Astrocyte of the cerebellum (primary cell): Measurements from ENCODE around the gene COPZ2.
"Not testable (repeated sequence)": the region's sequence is repeated elsewhere in the genome, so short reads cannot be mapped to it uniquely, and the experiment has no call there.

Experiments
- DNase-seq: peaks from one replicate; pipeline ENCODE4 v3.0.0-alpha.2; 2011; ENCODE audit warnings: low read depth
- H3K4me3 ChIP-seq: 2 replicates; pipeline ENCODE4 v1.5.1; 2011; ENCODE audit warnings: mild to moderate bottlenecking, low read depth, low read length, moderate library complexity
- in situ Hi-C: cut with HindIII; loops from 2 replicates; pipeline ENCODE4 v1.10.0; 2017; ENCODE audit warnings: low sequenced_read_pairs
- TF ChIP-seq, protein P1 (sequence below): IDR thresholded peaks from 2 replicates; pipeline ENCODE4 v1.5.1; 2012; ENCODE audit warnings: low read length, low read depth, moderate library complexity, mild to moderate bottlenecking; ENCODE audit errors: missing control alignments

The COPZ2 gene

DNA sequence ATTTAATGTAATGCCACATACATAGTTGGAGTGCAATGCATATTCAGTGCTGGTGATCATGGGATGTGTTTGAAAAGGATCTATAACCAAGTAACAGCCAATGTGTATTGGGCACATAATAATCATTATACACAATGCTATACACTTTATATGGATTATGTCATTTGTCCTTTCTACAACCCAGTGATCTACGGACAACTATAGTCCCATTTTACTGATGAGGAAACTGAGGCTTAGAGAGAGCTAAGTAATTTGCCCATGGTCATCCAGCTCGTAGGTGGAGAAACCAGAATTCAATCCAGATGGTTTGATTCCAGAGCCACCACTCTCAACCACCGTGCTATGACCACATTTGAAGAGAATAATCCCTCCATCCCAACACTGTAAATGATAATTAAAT lies 27.4 kb downstream of the COPZ2 start:
- no peak for DNase-seq
- TF ChIP-seq, protein P1, sequence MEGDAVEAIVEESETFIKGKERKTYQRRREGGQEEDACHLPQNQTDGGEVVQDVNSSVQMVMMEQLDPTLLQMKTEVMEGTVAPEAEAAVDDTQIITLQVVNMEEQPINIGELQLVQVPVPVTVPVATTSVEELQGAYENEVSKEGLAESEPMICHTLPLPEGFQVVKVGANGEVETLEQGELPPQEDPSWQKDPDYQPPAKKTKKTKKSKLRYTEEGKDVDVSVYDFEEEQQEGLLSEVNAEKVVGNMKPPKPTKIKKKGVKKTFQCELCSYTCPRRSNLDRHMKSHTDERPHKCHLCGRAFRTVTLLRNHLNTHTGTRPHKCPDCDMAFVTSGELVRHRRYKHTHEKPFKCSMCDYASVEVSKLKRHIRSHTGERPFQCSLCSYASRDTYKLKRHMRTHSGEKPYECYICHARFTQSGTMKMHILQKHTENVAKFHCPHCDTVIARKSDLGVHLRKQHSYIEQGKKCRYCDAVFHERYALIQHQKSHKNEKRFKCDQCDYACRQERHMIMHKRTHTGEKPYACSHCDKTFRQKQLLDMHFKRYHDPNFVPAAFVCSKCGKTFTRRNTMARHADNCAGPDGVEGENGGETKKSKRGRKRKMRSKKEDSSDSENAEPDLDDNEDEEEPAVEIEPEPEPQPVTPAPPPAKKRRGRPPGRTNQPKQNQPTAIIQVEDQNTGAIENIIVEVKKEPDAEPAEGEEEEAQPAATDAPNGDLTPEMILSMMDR = no peak
- no peak overlapping the region for H3K4me3 ChIP-seq
- in situ Hi-C loops = no loop called here

DNA sequence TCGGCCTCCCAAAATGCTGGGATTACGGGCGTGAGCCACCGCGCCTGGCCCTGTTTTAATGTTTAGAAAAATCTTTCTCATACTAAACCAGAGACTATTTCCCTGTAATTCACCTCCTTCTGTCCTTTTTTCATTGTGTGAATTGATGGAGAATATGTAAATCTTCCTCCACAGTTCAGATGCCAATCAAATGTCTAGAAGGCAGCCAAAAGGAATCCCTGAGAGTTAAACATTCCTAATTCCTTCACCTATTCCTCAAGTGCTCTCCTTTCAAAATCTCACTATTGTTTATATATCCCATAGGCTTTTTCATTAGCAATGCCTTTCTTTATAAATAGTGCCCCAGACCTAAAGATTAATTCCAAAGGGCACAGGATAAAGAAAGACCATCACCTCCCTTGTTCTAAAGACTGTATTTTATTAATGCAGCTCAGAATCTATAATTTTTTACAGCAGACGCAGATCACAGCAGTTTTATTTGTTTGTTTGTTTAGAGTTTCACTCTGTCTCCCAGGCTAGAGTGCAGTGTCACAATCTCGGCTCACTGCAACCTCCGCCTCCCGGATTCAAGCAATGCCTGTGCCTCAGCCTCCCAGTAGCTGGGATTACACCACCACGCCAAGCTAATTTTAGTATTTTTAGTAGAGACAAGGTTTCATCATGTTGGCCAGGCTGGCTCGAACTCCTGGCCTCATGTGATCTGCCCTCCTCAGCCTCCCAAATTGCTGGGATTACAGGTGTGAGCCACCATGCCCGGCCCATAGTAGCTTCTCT lies 30.5 kb downstream of the COPZ2 start:
- in situ Hi-C loops = no loop called here
- TF ChIP-seq, protein P1 = no peak
- no peak for DNase-seq
- no peak overlapping the region for H3K4me3 ChIP-seq

DNA sequence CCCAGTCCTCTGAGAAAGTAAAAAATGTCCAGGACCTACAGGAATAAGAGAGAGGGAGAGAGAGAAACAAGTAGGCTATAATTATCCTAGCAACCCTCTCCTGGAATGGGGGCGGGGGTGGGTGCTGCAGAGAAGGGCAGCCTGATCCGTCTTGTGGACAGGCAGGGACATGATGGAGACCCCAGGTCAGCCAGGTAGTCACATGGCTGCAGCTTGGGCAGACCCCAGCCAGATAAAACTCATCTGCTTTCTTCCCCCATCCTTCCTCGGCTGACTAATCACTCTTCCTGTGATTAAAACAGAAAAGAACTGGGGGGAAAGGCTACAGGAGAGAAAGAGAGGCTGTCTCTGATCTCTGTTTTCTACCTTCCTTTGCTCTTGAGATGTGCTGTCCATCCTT lies 32.6 kb downstream of the COPZ2 start:
- DNase-seq = no peak
- no peak overlapping the region for H3K4me3 ChIP-seq
- TF ChIP-seq, protein P1 = no peak
- in situ Hi-C loops = no loop called here

DNA sequence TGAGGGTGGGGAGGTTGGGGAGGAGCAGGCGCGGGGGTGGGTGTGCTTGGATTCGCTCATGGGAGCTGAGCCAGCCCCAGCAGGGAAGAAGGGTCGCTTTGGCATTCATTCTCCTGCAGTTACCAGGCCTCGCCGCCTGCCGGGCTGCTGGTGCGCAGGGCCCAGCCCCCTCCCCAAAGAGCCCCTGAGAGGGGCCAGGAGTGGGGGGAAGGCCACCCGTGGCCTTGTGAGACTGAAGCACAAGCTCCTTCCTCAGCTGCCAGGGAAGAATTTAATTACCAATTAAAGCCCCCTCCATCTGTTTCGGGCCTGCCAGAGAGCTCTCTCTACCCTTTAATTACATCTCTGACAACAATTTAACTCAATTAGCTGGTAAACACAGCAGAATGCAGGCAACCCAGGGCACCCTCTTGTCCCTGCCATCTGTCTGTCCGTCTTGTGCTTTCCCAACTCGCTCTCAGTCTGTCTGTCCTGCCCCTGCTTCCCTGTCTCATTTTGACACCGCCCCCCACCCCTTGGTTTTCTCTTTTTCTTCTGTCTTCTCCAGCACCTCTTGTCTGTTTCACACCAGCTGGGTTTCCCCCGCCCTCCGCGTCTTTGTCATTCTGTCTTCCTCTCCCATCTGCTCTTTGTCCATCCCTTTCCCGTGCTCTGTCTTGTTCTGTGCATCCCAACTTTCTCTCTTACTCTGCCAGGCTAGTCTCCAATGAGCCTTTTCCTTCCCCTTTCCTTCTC lies 34.0 kb downstream of the COPZ2 start:
- TF ChIP-seq, protein P1 = peak; percentile 12
- no peak for DNase-seq
- in situ Hi-C loops = no loop called here
- no peak overlapping the region for H3K4me3 ChIP-seq

DNA sequence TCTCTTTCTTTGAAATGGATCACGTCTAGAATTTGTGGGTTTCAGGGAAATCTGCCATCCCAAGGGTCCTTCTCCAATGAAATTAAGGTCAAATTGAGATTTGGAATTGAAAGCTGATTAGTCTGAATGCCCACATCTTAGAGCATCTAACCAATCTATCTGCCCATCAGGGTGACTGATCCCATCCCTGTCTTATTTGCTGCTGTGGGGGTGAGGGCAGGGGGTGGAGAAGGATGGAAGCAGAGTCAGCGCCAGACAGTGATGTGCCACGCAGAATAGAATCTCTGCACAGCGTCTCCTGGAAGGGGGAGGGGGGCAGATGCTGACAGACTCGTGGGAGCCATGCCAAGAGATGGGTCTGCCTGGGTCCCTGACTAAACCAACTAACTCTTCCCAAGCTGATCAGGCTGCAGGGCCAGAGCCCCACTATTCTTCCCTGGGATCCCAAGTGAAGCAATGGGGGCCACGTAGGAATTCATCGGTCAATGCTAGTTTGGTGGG lies 34.6 kb downstream of the COPZ2 start:
- no peak for DNase-seq
- in situ Hi-C loops = no loop called here
- H3K4me3 ChIP-seq = no peak overlapping the region
- TF ChIP-seq, protein P1 = no peak

DNA sequence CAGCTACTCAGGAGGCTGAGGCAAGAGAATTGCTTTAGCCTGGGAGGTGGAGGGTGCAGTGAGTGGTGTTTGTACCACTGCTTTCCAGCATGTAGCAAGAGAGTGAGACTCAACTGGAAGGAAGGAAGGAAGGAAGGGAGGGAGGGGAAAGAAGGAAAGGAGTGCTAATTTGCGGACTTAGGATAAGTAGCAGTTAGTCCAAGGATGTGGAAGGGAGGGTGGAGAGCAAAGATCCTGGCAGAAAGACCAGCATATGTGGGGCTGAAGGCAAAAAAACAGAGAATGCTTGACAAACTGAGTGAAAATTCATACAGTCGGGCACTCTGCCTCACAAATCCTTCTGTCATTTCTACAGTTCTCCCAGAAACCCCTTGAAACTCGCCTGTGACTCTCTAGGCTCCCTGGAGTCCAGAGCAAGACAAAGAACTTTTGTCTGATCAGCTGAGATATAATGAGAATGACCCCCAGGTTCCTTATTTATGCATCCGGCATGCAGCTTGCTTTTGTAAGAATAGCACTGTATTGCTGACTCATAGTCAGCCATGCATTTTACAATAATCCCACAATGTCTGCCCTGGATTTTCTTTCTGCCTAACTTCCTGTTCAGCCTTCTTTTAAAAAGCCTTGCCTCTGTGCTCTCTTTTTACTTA lies 35.2 kb downstream of the COPZ2 start:
- in situ Hi-C loops = no loop called here

DNA sequence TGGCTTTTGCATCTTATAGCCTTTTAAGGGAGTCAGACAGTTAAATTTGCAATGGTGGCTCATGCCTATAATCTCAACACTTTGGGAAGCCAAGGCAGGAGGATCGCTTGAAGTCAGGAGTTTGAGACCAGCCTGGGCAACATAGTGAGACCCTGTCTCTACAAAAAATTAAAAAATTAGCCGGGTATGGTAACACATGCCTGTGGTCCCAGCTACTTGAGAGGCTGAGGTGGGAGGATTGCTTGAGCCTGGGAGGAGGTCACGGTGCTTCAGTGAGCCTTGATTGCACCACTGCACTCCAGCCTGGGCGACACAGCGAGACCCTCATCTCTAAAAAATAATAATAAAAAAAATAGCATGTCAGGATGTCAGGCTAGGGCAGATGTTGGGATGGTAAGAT lies 35.9 kb downstream of the COPZ2 start:
- H3K4me3 ChIP-seq, DNase-seq, in situ Hi-C loops: not testable (repeated sequence)

More for the DNA sequence above, 35.2 kb downstream of the COPZ2 start:
- TF ChIP-seq, protein P1 = no peak
- DNase-seq = peak; percentile 71
- H3K4me3 ChIP-seq = no peak overlapping the region
